NT2/D1 (cell line): ENCODE data around the gene LIG4.

ENCODE experiments used
- DNase-seq: peaks from one replicate; pipeline ENCODE4 v3.0.0-alpha.2; 2011; ENCODE audit warnings: low read depth, low spot score
- H3K27me3 ChIP-seq: 2 replicates; pipeline ENCODE4 v1.6.0; 2011; ENCODE audit warnings: mild to moderate bottlenecking; ENCODE audit not compliant: insufficient read length, insufficient read depth
- H3K36me3 ChIP-seq: 2 replicates; pipeline ENCODE4 v1.6.1; 2011; ENCODE audit warnings: mild to moderate bottlenecking, low read length, mixed read lengths; ENCODE audit not compliant: insufficient read depth, insufficient read length
- H3K4me1 ChIP-seq: 2 replicates; pipeline ENCODE4 v1.5.1; 2011; ENCODE audit not compliant: insufficient read depth, insufficient read length
- H3K4me3 ChIP-seq: 2 replicates; pipeline ENCODE4 v1.5.1; 2011; ENCODE audit warnings: low read depth; ENCODE audit not compliant: insufficient read length
- H3K9ac ChIP-seq: 2 replicates; pipeline ENCODE4 v1.6.0; 2011; ENCODE audit warnings: low read depth; ENCODE audit not compliant: insufficient read length
- H3K9me3 ChIP-seq: 2 replicates; pipeline ENCODE4 v1.5.1; 2011; ENCODE audit warnings: mild to moderate bottlenecking, low read length; ENCODE audit not compliant: insufficient read depth
- SUZ12 ChIP-seq: IDR thresholded peaks from 2 replicates; pipeline ENCODE4 v1.6.1; 2011; ENCODE audit not compliant: insufficient read length, insufficient read depth; ENCODE audit errors: extremely low read depth
- YY1 ChIP-seq: IDR thresholded peaks from 2 replicates; pipeline ENCODE4 v1.6.1; 2011; ENCODE audit not compliant: insufficient read length, insufficient read depth
- ZNF274 ChIP-seq: IDR thresholded peaks from 2 replicates; pipeline ENCODE4 v1.6.1; 2011; ENCODE audit warnings: mild to moderate bottlenecking, low read depth, low read length

Gene LIG4

DNA sequence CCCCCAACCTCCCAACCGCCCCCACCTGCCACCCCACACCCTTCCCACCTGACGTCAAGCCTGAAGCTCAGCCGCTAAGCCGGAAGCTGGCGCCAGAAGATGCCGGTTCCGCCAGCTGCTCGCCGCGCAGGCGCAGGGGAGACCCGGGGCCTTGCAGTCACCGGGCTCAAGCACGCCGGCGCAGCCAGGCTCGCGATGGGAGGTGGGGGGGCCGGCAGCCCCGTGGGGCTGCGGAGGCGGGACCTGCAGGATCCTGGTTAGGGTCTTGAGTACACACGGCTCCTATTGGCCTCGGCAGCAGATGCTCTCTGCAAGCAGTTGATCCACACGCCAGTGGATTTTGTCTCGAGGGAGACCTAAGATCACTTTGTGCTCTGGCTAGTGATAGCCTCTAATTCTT, at the start of gene LIG4:
TSS of gene LIG4 (minus strand) at position 101 of the 400 bp plus-strand sequence. CDS start 4,268 bp downstream, outside the sequence.
- Histone ChIP-seq H3K36me3 (peaks cover under 1% of the 10 kb centered on the region), H3K4me3 (peak within 1 kb of the TSS; percentile 51), H3K4me1 (no peaks in the 10 kb centered on the region), H3K9me3 (no peaks in the 10 kb centered on the region), H3K27me3 (no peaks in the 10 kb centered on the region), H3K9ac (peak within 1 kb of the TSS; percentile 68)
- no peak for TF ChIP-seq SUZ12
- no peak for TF ChIP-seq ZNF274
- no peak for TF ChIP-seq YY1
- DNase-seq, result peak; percentile 87

DNA sequence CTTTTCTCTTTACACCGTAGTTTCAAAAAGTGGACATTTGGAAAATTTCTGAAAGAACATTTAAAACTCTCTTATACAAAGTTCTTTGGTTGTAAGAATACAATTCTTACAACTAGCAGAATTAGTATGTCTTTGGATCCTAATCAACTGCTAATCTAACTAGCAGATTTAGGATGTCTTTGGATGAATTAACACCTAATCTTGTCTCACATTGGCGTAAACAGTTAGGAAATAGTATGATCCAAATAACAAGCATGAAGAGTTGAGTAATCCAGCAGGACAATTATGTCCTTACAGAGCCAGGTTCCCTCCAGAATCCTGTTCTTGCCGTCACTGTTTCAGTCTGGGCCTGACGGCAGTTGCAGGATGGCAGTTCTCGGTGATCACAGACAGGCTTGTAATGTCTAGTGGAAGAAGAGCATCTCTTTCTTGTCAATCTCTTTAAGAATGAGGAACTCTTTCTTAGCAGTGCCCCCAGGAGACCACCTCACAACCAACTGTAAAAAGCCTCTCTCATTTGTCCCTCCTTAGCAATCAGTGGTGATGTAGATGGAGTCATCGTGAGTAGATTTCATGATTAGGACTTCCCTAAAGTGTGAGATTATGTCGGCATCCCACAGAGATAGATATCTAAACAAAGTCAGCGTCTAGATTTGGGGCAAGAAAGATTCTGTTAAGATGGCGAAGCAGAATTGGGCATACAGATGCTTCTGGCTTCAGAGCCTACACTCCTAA, 48.5 kb upstream of the LIG4 start:
- H3K27me3 ChIP-seq, result no peaks in the 10 kb centered on the region
- no peaks in the 10 kb centered on the region for H3K36me3 ChIP-seq
- no peak for DNase-seq
- no peaks in the 10 kb centered on the region for H3K9me3 ChIP-seq
- H3K4me3 ChIP-seq, result no peak overlapping the region
- H3K4me1 ChIP-seq, result no peaks in the 10 kb centered on the region
- H3K9ac ChIP-seq, result no peak overlapping the region
- TF ChIP-seq ZNF274 (no peak), SUZ12 (no peak), YY1 (no peak)

DNA sequence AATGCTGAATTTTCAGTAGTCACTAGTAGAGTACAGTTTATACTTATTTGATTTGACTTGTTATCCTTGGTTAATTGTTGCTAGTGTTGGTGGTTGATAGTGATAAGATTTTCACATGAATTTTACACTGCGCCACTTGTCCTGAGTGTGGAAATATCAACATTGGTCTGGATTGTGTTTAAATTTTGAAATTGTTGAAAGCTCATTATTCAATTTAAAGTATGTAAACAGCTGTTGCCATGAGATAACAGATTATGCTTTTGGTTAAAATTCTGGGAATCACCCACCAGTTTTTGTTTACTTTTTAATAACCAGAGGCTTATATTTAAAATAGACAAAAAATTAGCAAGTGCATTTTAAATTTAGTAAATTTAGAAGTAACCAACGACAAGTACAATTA, 41.9 kb upstream of the LIG4 start:
- Histone ChIP-seq H3K4me1 (no peaks in the 10 kb centered on the region), H3K9me3 (no peaks in the 10 kb centered on the region), H3K27me3 (no peaks in the 10 kb centered on the region), H3K36me3 (no peaks in the 10 kb centered on the region), H3K4me3 (no peak overlapping the region), H3K9ac (no peak overlapping the region)
- DNase-seq, result no peak
- TF ChIP-seq SUZ12 (no peak), ZNF274 (no peak), YY1 (no peak)

DNA sequence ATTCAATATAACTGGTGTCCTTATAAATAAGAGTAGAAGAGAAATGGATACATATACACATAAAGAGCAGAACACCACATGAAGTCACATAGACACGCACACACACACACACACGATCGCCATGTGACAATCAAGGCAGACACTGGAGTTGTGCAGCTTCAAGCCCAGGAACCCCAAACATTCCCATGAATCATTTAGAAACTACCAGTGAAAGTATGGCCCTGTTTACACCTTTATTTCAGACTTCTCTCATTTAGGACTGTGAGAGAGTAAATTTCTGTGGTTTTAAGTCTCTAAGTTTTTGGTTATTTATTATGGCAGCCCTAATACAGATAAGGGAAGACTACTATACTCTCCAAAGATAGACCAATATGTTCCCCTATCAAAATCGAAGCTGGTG, 33.8 kb upstream of the LIG4 start:
- TF ChIP-seq YY1 (no peak), SUZ12 (no peak), ZNF274 (no peak)
- no peak for DNase-seq
- no peak overlapping the region for H3K4me3 ChIP-seq
- H3K4me1 ChIP-seq, result no peaks in the 10 kb centered on the region
- H3K9ac ChIP-seq, result no peak overlapping the region
- H3K36me3 ChIP-seq, result no peaks in the 10 kb centered on the region
- H3K27me3 ChIP-seq, result no peaks in the 10 kb centered on the region
- H3K9me3 ChIP-seq, result no peaks in the 10 kb centered on the region

DNA sequence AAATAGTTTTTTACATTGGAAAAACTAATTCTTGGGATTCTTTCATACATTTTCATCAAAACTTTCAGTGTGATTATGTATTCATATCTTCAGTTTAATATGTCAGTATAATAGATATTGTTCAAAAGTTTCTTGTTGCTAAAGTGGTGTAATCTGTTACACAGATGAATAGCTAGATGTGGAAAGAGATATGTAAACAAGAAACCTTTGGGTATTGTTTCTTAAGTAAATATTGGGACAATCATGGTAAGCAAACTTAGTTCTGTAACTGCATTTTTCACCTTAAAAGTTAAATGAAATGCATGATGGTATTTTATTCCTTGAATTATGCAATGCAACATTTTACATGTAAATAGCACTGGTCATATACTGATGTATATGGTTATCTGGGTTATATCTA, 15.0 kb upstream of the LIG4 start:
- no peaks in the 10 kb centered on the region for H3K9me3 ChIP-seq
- H3K9ac ChIP-seq, result no peak overlapping the region
- no peak for DNase-seq
- no peak overlapping the region for H3K4me3 ChIP-seq
- TF ChIP-seq SUZ12 (no peak), ZNF274 (no peak)
- no peaks in the 10 kb centered on the region for H3K4me1 ChIP-seq
- H3K27me3 ChIP-seq, result no peaks in the 10 kb centered on the region
- H3K36me3 ChIP-seq, result peaks cover 7% of the 10 kb centered on the region

DNA sequence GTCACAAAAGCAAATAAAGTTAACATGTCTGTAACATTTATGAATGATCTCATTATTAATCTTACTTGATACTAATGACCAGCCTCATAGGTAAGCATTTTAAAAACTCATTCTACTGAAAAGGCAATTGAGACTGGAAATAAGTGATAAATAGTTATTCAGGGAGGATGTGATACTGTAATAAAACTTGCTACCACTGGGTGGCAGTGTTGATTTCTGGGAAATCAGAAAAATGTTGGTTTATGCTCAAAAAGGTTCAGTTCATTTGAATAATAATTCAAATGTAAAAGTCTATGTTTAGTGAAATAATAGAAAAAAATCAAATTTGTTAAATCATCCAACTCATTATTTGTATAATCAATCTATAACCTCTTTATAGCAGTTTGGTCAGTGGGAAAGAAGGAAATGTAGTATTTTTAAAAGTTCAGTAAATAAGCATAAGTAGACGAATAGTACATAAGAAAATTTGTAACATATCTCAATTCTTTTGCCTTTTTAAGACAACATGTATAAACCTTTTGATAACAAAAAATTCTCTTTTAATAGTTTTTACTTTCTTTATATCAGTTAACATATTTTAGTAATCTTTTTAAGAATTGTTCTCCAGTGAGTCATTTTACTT, 12.4 kb upstream of the LIG4 start:
- Histone ChIP-seq H3K9ac (no peak overlapping the region), H3K4me3 (no peak overlapping the region), H3K36me3 (peaks cover 7% of the 10 kb centered on the region), H3K4me1 (no peaks in the 10 kb centered on the region), H3K9me3 (no peaks in the 10 kb centered on the region), H3K27me3 (no peaks in the 10 kb centered on the region)
- no peak for DNase-seq
- TF ChIP-seq ZNF274 (no peak), SUZ12 (no peak), YY1 (no peak)

DNA sequence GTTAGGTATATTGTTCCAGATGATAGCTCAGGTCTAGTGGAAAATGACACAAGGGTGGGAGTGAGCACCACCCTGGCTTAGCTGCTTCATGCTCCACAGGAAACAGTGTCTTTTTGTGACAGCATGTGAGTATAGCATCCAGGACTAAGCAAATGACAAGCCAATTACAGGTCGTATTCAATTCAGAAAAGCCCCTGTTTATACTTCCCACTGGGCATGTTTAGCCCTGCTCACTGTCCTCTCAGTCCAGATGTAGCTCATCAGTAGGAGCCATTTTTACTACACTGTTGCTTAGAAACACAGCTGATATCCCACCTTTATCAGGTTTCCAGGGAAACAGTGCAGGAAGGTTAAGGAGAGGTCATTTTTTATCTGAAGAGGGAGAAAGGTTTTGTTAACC, 10.8 kb upstream of the LIG4 start:
- no peak for TF ChIP-seq ZNF274
- TF ChIP-seq SUZ12, result no peak
- DNase-seq, result no peak
- H3K27me3 ChIP-seq, result no peaks in the 10 kb centered on the region
- H3K9ac ChIP-seq, result no peak overlapping the region
- no peak overlapping the region for H3K4me3 ChIP-seq
- peaks cover 7% of the 10 kb centered on the region for H3K36me3 ChIP-seq
- H3K9me3 ChIP-seq, result no peaks in the 10 kb centered on the region
- H3K4me1 ChIP-seq, result no peaks in the 10 kb centered on the region
